HG02852 (cell line): ENCODE measurements around the gene SLC22A23.
"Not testable (repeated sequence)": the region's sequence is repeated elsewhere in the genome, so short reads cannot be mapped to it uniquely, and the experiment has no call there.

Experiments
- ATAC-seq: cut with Tn5 transposase; IDR thresholded peaks from one replicate; pipeline ENCODE4 v1.9.1; 2021; ENCODE audit warnings: mild to moderate bottlenecking, moderate library complexity; ENCODE audit not compliant: unreplicated experiment

SLC22A23 gene

GRCh38 chr6:3389390-3390167 is 67.3 kb downstream of the SLC22A23 start:
- ATAC-seq = no peak

GRCh38 chr6:3388786-3389185 is 68.1 kb downstream of the SLC22A23 start:
- ATAC-seq = peak; percentile 59

GRCh38 chr6:3386374-3386857 is 70.4 kb downstream of the SLC22A23 start:
- ATAC-seq = no peak

GRCh38 chr6:3385660-3386151 is 71.1 kb downstream of the SLC22A23 start:
- ATAC-seq = no peak

GRCh38 chr6:3385181-3385580 is 71.7 kb downstream of the SLC22A23 start:
- ATAC-seq = not testable (repeated sequence)

GRCh38 chr6:3384241-3385143 is 72.4 kb downstream of the SLC22A23 start:
- no peak for ATAC-seq

GRCh38 chr6:3383525-3383924 is 73.3 kb downstream of the SLC22A23 start:
- ATAC-seq = no peak

GRCh38 chr6:3382326-3383279 is 74.2 kb downstream of the SLC22A23 start:
- no peak for ATAC-seq

GRCh38 chr6:3381233-3381921 is 75.5 kb downstream of the SLC22A23 start:
- no peak for ATAC-seq

GRCh38 chr6:3380344-3381232 is 76.3 kb downstream of the SLC22A23 start:
- ATAC-seq = no peak

- no peak for ATAC-seq
These were observed 77.3 kb downstream of the SLC22A23 start for GRCh38 chr6:3379482-3380060.

- not testable (repeated sequence) for ATAC-seq
These were observed 78.0 kb downstream of the SLC22A23 start for GRCh38 chr6:3378808-3379207.

GRCh38 chr6:3378398-3378782 is 78.5 kb downstream of the SLC22A23 start:
- ATAC-seq = not testable (repeated sequence)

- no peak for ATAC-seq
These were observed 79.1 kb downstream of the SLC22A23 start for GRCh38 chr6:3377536-3378397.

GRCh38 chr6:3376893-3377535 is 79.8 kb downstream of the SLC22A23 start:
- no peak for ATAC-seq

GRCh38 chr6:3376064-3376463 is 80.8 kb downstream of the SLC22A23 start:
- no peak for ATAC-seq

- ATAC-seq = no peak
These were observed 83.2 kb downstream of the SLC22A23 start for GRCh38 chr6:3373597-3374203.
